ENCODE results near the gene CAMKK2. TPM values are rescaled to one million over a fixed set of nuclear protein-coding genes. Genes with fewer than 3 reads are reported as not detected.

The CAMKK2 gene
- total and polyA plus RNA-seq, 2 experiments from 2014 or later = 20.1 to 29.8 TPM

DNA sequence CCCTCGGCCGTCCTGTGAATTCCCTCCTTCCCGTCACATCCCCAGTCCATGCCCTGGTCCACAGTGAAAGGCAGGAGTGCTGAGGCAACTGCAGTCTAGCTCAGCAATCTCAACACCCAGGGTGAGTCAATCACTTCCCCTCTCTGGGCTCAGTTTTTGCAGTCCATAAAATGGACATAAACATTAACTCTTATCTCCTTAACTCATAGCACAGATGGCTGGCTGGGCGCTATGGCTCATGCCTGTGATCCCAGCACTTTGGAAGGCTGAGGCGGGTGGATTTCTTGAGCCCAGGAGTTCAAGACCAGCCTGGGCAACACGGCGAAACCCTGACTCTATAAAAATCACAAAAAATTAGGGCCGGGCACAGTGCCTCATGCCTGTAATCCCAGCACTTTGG, 32.4 kb downstream of the CAMKK2 start:
- Histone ChIP-seq H3K4me3 (no peak overlapping the region), H3K27ac (no peak overlapping the region), H3K36me3 (ENCODE audit: low read depth) (peaks cover 21% of the 10 kb centered on the region; the same call in 1 of the 2 replicates), H3K9me3 (ENCODE audit: low read depth) (no peaks in the 10 kb centered on the region), H3K4me2 (ENCODE audit: unreplicated experiment) (no peak overlapping the region), H3F3A (ENCODE audit: insufficient read depth) (no peaks in the 10 kb centered on the region), H3K9me2 (ENCODE audit: insufficient read depth) (no peaks in the 10 kb centered on the region), H4K20me1 (ENCODE audit: insufficient read depth) (no peaks in the 10 kb centered on the region), H3K79me2 (ENCODE audit: insufficient read depth) (no peaks in the 10 kb centered on the region), H3K27me3 (replicated peaks; ENCODE audit: insufficient read depth) (no peaks in the 10 kb centered on the region), H3K4me1 (ENCODE audit: insufficient read depth) (no peaks in the 10 kb centered on the region), H2AFZ (no peak overlapping the region), H3K9ac (no peak overlapping the region)
- 87 to 93% methylated on average over 8 of the region's 8 CpGs for WGBS, 2 experiments (ENCODE audit: low coverage in 1 of 2, low lambda C conversion rate in 2 of 2, missing lambda C conversion rate in 2 of 2)
- TF ChIP-seq EZH2 (IDR thresholded peaks at IDR 0.05; ENCODE audit: insufficient read depth, poor library complexity, severe bottlenecking) (no peak), EZH2phosphoT487 (IDR thresholded peaks at IDR 0.05; ENCODE audit: insufficient read depth, low read depth) (no peak)
- in situ Hi-C loops (cut with MboI) = no loop called here
- DNase-seq = no peak

- 95 to 97% methylated on average over 10 of the region's 10 CpGs for WGBS, 2 experiments (ENCODE audit: low coverage in 1 of 2, low lambda C conversion rate in 2 of 2, missing lambda C conversion rate in 2 of 2)
- no peak for DNase-seq
- H3K9ac ChIP-seq = no peak overlapping the region
Measured at GRCh38 chr12:121263206-121263935, 33.1 kb downstream of the CAMKK2 start.

DNA sequence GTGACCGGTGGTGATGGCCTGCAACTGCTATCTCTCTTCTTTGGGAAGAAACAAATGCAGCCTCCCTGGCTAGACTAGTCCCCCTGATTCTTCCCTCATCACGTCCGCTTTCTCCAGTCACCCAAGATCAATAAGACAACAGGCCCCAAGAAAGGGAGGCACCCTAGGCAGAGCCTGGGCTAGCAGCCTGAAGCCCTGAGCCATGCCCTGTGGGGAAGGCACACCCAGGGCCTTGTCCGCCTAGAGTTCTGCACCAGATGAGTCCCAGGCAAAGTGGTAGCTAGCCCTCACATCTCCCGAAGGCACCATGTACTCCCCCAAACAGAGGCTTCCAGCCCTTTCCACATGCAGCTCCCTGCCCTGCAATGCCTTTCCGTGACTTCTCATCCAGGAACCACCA, 35.1 kb downstream of the CAMKK2 start:
- Histone ChIP-seq H3K36me3 (ENCODE audit: low read depth) (peaks cover 16% of the 10 kb centered on the region; the same call in 1 of the 2 replicates), H3K9ac (no peak overlapping the region), H3F3A (ENCODE audit: insufficient read depth) (no peaks in the 10 kb centered on the region), H3K4me1 (ENCODE audit: insufficient read depth) (no peaks in the 10 kb centered on the region), H3K27ac (no peak overlapping the region), H4K20me1 (ENCODE audit: insufficient read depth) (no peaks in the 10 kb centered on the region), H3K27me3 (replicated peaks; ENCODE audit: insufficient read depth) (no peaks in the 10 kb centered on the region), H3K9me2 (ENCODE audit: insufficient read depth) (no peaks in the 10 kb centered on the region), H3K79me2 (ENCODE audit: insufficient read depth) (no peaks in the 10 kb centered on the region), H3K9me3 (ENCODE audit: low read depth) (no peaks in the 10 kb centered on the region), H3K4me3 (no peak overlapping the region), H2AFZ (no peak overlapping the region), H3K4me2 (ENCODE audit: unreplicated experiment) (no peak overlapping the region)
- no peak for TF ChIP-seq EZH2 (IDR thresholded peaks at IDR 0.05; ENCODE audit: insufficient read depth, poor library complexity, severe bottlenecking)
- TF ChIP-seq EZH2phosphoT487 (IDR thresholded peaks at IDR 0.05; ENCODE audit: insufficient read depth, low read depth) = no peak
- DNase-seq = no peak
- WGBS, 2 experiments (ENCODE audit: low coverage in 1 of 2, low lambda C conversion rate in 2 of 2, missing lambda C conversion rate in 2 of 2) = 91 to 96% methylated on average over 6 of the region's 6 CpGs
- in situ Hi-C loops (cut with MboI) = no loop called here

More at GRCh38 chr12:121263206-121263935, 33.1 kb downstream of the CAMKK2 start:
- Histone ChIP-seq H3K79me2 (ENCODE audit: insufficient read depth) (no peaks in the 10 kb centered on the region), H3F3A (ENCODE audit: insufficient read depth) (no peaks in the 10 kb centered on the region), H3K27me3 (replicated peaks; ENCODE audit: insufficient read depth) (no peaks in the 10 kb centered on the region), H3K9me3 (ENCODE audit: low read depth) (no peaks in the 10 kb centered on the region), H3K4me1 (ENCODE audit: insufficient read depth) (no peaks in the 10 kb centered on the region), H3K36me3 (ENCODE audit: low read depth) (peaks cover 14% of the 10 kb centered on the region; the same call in 1 of the 2 replicates), H4K20me1 (ENCODE audit: insufficient read depth) (no peaks in the 10 kb centered on the region), H3K9me2 (ENCODE audit: insufficient read depth) (no peaks in the 10 kb centered on the region), H2AFZ (no peak overlapping the region), H3K4me3 (no peak overlapping the region), H3K4me2 (ENCODE audit: unreplicated experiment) (no peak overlapping the region), H3K27ac (no peak overlapping the region)
- in situ Hi-C loops (cut with MboI) = no loop called here
- TF ChIP-seq EZH2phosphoT487 (IDR thresholded peaks at IDR 0.05; ENCODE audit: insufficient read depth, low read depth) (no peak), EZH2 (IDR thresholded peaks at IDR 0.05; ENCODE audit: insufficient read depth, poor library complexity, severe bottlenecking) (no peak)

GRCh38 chr12:121260091-121260490, 36.4 kb downstream of the CAMKK2 start:
- in situ Hi-C loops (cut with MboI) = no loop called here

More at GRCh38 chr12:121260091-121260490, 36.4 kb downstream of the CAMKK2 start:
- Histone ChIP-seq H3K79me2 (ENCODE audit: insufficient read depth) (no peaks in the 10 kb centered on the region), H3K9ac (no peak overlapping the region), H3K27me3 (replicated peaks; ENCODE audit: insufficient read depth) (no peaks in the 10 kb centered on the region), H3F3A (ENCODE audit: insufficient read depth) (no peaks in the 10 kb centered on the region), H3K9me2 (ENCODE audit: insufficient read depth) (no peaks in the 10 kb centered on the region), H3K4me3 (no peak overlapping the region), H2AFZ (no peak overlapping the region), H3K4me1 (ENCODE audit: insufficient read depth) (no peaks in the 10 kb centered on the region), H3K27ac (no peak overlapping the region), H3K36me3 (ENCODE audit: low read depth) (peaks cover 16% of the 10 kb centered on the region; the same call in 1 of the 2 replicates), H3K9me3 (ENCODE audit: low read depth) (no peaks in the 10 kb centered on the region), H3K4me2 (ENCODE audit: unreplicated experiment) (no peak overlapping the region), H4K20me1 (ENCODE audit: insufficient read depth) (no peaks in the 10 kb centered on the region)
- WGBS, 2 experiments (ENCODE audit: low coverage in 1 of 2, low lambda C conversion rate in 2 of 2, missing lambda C conversion rate in 2 of 2) = 89 to 91% methylated on average over 7 of the region's 7 CpGs
- no peak for TF ChIP-seq EZH2phosphoT487 (IDR thresholded peaks at IDR 0.05; ENCODE audit: insufficient read depth, low read depth)
- no peak for TF ChIP-seq EZH2 (IDR thresholded peaks at IDR 0.05; ENCODE audit: insufficient read depth, poor library complexity, severe bottlenecking)
- DNase-seq = no peak
